Uterus (tissue), 4 donors: Measurements from ENCODE around the gene ALOX5AP. TPM values are rescaled to one million over a fixed set of nuclear protein-coding genes. Genes with fewer than 3 reads are reported as not detected.
A peak's percentile ranks its signal among the peaks of the same experiment; 100 is the strongest.

Source experiments
- DNase-seq, 2 donors: peaks; one replicate each; pipeline ENCODE4 v3.0.0-alpha.2; 2019 to 2020
- H3K27ac ChIP-seq, 2 donors: fragments of 200-600 bp; sonication (generic); 1 replicate in 1 of 2; 2 replicates in 1 of 2; pipeline ENCODE4 v1.5.1; 2016 to 2018
- H3K27me3 ChIP-seq, 2 donors: fragments of 200-600 bp; sonication (generic); one replicate each; pipeline ENCODE4 v1.5.1; 2018 to 2019; ENCODE audit warnings: control low read depth in 1 of 2
- H3K36me3 ChIP-seq, 2 donors: fragments of 200-600 bp; sonication (generic); one replicate each; pipeline ENCODE4 v1.5.1; 2019; ENCODE audit warnings: control low read depth in 1 of 2
- H3K4me1 ChIP-seq, 2 donors: fragments of 200-600 bp; sonication (generic); one replicate each; pipeline ENCODE4 v1.5.1; 2018 to 2019; ENCODE audit warnings: control low read depth in 1 of 2
- H3K4me3 ChIP-seq, 2 donors: fragments of 200-600 bp; sonication (generic); 1 replicate in 1 of 2; 2 replicates in 1 of 2; pipeline ENCODE4 v1.5.1; 2018 to 2019; ENCODE audit warnings: mild to moderate bottlenecking in 1 of 2
- H3K9me3 ChIP-seq, 2 donors: fragments of 200-600 bp; sonication (generic); one replicate each; pipeline ENCODE4 v1.5.1; 2019; ENCODE audit warnings: control low read depth in 1 of 2
- CTCF ChIP-seq, 4 experiments: fragments of 200-600 bp in 2 of 4; fragments of 450-650 bp in 2 of 4; sonication (generic) in 2 of 4; IDR thresholded peaks; one replicate each; pipeline ENCODE4 v1.5.1; 2016 to 2019; ENCODE audit warnings: antibody characterized with exemption in 4 of 4, mild to moderate bottlenecking in 2 of 4, moderate library complexity in 1 of 4
- POLR2A ChIP-seq, 2 donors: fragments of 450-650 bp; IDR thresholded peaks; one replicate each; pipeline ENCODE4 v1.6.1; 2016; ENCODE audit warnings: antibody characterized with exemption in 2 of 2, mild to moderate bottlenecking in 1 of 2, moderate library complexity in 1 of 2
- intact Hi-C: fragments of 100-400 bp; cut with DNase I; formaldehyde crosslinking; loops from one replicate; pipeline ENCODE4 v1.15.1; 2023; ENCODE audit warnings: low total_unique reads
- total RNA-seq, 4 donors: library from RNA; depleted of rRNA in 3 of 4; stranded (reverse); fragments of >200 nt in 3 of 4; gene quantifications; one replicate each; pipeline versions ENCODE4 v1.1.0 to v1.2.4, GENCODE V29; 2014 to 2023
- donor health status: DM: yes; HTN: yes; CAD: no.

ALOX5AP gene
- total RNA-seq, 4 donors from 2014 or later = 4.4 to 40.6 (median 12.7) TPM

GRCh38 chr13:30799356-30799824 is 64.0 kb downstream of the ALOX5AP start:
- intact Hi-C loops = loop anchor here (10.0 kb wide), 1 partner anchor 335 kb away; the partner anchor contains the start of gene HMGB1

GRCh38 chr13:30800107-30800506 is 64.8 kb downstream of the ALOX5AP start:
- Histone ChIP-seq H3K27me3 (no peaks in the 10 kb centered on the region), H3K36me3 (no peaks in the 10 kb centered on the region), H3K9me3 (no peaks in the 10 kb centered on the region), H3K4me1 (no peaks in the 10 kb centered on the region), H3K27ac (peak overlapping the region; percentile 53 to 60), H3K4me3 (no peak overlapping the region)
- intact Hi-C loops = loop anchor here (5.0 kb wide), 1 partner anchor 668 kb away; no protein-coding TSS in a partner anchor
- no peak for DNase-seq
- TF ChIP-seq POLR2A (IDR thresholded peaks at IDR 0.05) = no peak
- TF ChIP-seq CTCF (IDR thresholded peaks at IDR 0.05) = no peak

More at GRCh38 chr13:30799356-30799824, 64.0 kb downstream of the ALOX5AP start:
- TF ChIP-seq POLR2A (IDR thresholded peaks at IDR 0.05) (no peak), CTCF (IDR thresholded peaks at IDR 0.05) (no peak)
- Histone ChIP-seq H3K27me3 (no peaks in the 10 kb centered on the region), H3K27ac (peak overlapping the region; percentile 53 to 60), H3K9me3 (no peaks in the 10 kb centered on the region), H3K4me3 (no peak overlapping the region), H3K36me3 (no peaks in the 10 kb centered on the region), H3K4me1 (no peaks in the 10 kb centered on the region)
- peak; percentile 35 for DNase-seq

DNA sequence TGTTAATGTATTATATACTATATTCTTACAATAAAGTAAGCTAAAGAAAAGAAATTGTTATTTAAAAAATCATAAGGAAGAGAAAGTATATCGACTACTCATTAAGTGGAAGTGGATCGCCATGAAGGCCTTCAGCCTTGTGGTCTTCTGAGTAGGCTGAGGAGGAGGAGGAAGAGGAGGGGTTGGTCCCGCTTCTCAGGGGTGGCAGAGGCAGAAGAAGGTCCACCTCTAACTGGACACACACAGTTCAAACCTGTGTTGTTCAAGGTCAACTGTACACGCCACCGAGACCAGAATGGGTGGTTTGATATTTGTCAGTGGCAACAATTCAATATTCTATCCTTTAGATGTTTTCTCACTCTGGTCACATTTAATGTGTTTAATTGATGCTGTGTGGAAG is 67.2 kb downstream of the ALOX5AP start:
- H3K4me3 ChIP-seq = no peak overlapping the region
- H3K27ac ChIP-seq = peak overlapping the region in 1 of 2 donors; percentile 28
- no peaks in the 10 kb centered on the region for H3K27me3 ChIP-seq
- H3K4me1 ChIP-seq = no peaks in the 10 kb centered on the region
- TF ChIP-seq CTCF (IDR thresholded peaks at IDR 0.05) = no peak
- TF ChIP-seq POLR2A (IDR thresholded peaks at IDR 0.05) = no peak
- intact Hi-C loops = loop anchor here (5.0 kb wide), 1 partner anchor 670 kb away; no protein-coding TSS in a partner anchor
- no peaks in the 10 kb centered on the region for H3K9me3 ChIP-seq
- DNase-seq = no peak
- H3K36me3 ChIP-seq = no peaks in the 10 kb centered on the region

DNA sequence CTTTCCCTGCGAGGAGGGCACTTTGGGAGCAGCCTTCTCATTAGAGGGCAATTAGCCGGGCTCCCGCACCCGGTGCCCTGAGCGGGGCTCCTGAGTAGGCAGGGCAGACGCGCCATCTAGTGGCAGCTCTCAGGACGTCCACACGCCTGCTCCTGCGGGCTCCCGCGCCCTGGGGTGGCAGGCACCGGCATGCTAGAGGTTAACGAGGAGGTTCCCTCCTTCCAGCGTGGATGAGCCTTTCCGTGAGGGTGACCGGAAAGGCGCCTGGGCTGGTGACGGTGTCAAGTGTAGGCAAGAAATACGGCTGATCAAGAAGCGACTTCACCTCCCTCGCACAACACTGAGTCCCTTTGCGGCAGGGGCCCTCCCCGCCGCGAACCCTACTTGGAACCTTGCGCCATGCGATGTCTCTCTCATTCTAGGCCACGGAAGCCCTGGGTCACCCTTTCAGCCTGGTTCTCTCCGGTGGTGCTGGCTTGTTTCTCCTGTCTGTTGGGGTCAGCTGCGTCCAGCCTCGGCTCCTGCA is 67.7 kb downstream of the ALOX5AP start:
- Histone ChIP-seq H3K36me3 (no peaks in the 10 kb centered on the region), H3K9me3 (no peaks in the 10 kb centered on the region), H3K4me1 (no peaks in the 10 kb centered on the region), H3K27me3 (no peaks in the 10 kb centered on the region), H3K27ac (peak overlapping the region; percentile 22 to 28), H3K4me3 (peak overlapping the region; percentile 34 to 37)
- DNase-seq = peak; percentile 83 to 90
- peak in 1 of 2 donors; percentile 35 for TF ChIP-seq POLR2A (IDR thresholded peaks at IDR 0.05)
- peak; percentile 90 to 94 (median 92) for TF ChIP-seq CTCF (IDR thresholded peaks at IDR 0.05)
- intact Hi-C loops = loop anchor here (5.0 kb wide), 1 partner anchor 671 kb away; no protein-coding TSS in a partner anchor

- no peaks in the 10 kb centered on the region for H3K9me3 ChIP-seq
- no peak for TF ChIP-seq POLR2A (IDR thresholded peaks at IDR 0.05)
- TF ChIP-seq CTCF (IDR thresholded peaks at IDR 0.05) = no peak
- H3K4me1 ChIP-seq = no peaks in the 10 kb centered on the region
- no peaks in the 10 kb centered on the region for H3K36me3 ChIP-seq
- no peak overlapping the region for H3K4me3 ChIP-seq
- no peaks in the 10 kb centered on the region for H3K27me3 ChIP-seq
- no peak for DNase-seq
- intact Hi-C loops = loop anchor here (5.0 kb wide), 1 partner anchor 671 kb away; no protein-coding TSS in a partner anchor
- H3K27ac ChIP-seq = peak overlapping the region in 1 of 2 donors; percentile 22
Measured at GRCh38 chr13:30803749-30804148, 68.4 kb downstream of the ALOX5AP start.
